Measurements from ENCODE around the gene TMPO. TPM values are rescaled to one million over a fixed set of nuclear protein-coding genes. Genes with fewer than 3 reads are reported as not detected.
"Not testable (repeated sequence)": the region's sequence is repeated elsewhere in the genome, so short reads cannot be mapped to it uniquely, and the experiment has no call there.

Gene TMPO
- total RNA-seq, 2 donors from 2014 or later: 236 to 248 TPM

GRCh38 chr12:98574110-98574509 is 58.7 kb downstream of the TMPO start:
- Mint-ChIP-seq H3K4me3 (no peak overlapping the region), H3K27me3 (ENCODE audit: low read depth) (no peaks in the 10 kb centered on the region), H3K9me3 (peaks cover 0 to 2% of the 10 kb centered on the region in 2 donors), H3K36me3 (ENCODE audit: insufficient read depth in 2 of 2) (no peaks in the 10 kb centered on the region), H3K4me1 (ENCODE audit: low read depth) (no peaks in the 10 kb centered on the region), H3K27ac (no peak overlapping the region)
- ATAC-seq (replicated peaks in 1 of 2): no peak
- DNase-seq: no peak

GRCh38 chr12:98575013-98575412 is 59.6 kb downstream of the TMPO start:
- no peak overlapping the region for H3K4me3 Mint-ChIP-seq
- no peak for ATAC-seq (replicated peaks in 1 of 2)
- no peaks in the 10 kb centered on the region for H3K27me3 Mint-ChIP-seq (ENCODE audit: low read depth)
- H3K27ac Mint-ChIP-seq: no peak overlapping the region
- DNase-seq: no peak
- H3K9me3 Mint-ChIP-seq: peaks cover 0 to 2% of the 10 kb centered on the region in 2 donors
- no peaks in the 10 kb centered on the region for H3K36me3 Mint-ChIP-seq (ENCODE audit: insufficient read depth in 2 of 2)
- no peaks in the 10 kb centered on the region for H3K4me1 Mint-ChIP-seq (ENCODE audit: low read depth)

DNA sequence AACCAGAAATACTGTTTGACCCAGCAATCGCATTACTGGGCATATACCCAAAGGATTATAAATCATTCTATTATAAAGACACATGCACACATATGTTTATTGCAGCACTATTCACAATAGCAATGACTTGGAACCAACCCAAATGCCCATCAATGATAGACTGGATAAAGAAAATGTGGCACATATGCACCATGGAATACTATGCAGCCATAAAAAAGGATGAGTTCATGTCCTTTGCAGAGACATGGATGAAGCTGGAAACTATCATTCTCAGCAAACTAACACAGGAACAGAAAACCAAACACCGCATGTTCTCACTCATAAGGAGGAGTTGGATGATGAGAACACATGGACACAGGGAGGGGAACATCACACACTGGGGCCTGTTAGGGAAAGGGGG is 61.4 kb downstream of the TMPO start:
- H3K36me3 Mint-ChIP-seq (ENCODE audit: insufficient read depth in 2 of 2); ATAC-seq (replicated peaks in 1 of 2); H3K27ac Mint-ChIP-seq; H3K4me1 Mint-ChIP-seq (ENCODE audit: low read depth); H3K9me3 Mint-ChIP-seq; H3K4me3 Mint-ChIP-seq; DNase-seq; H3K27me3 Mint-ChIP-seq (ENCODE audit: low read depth): not testable (repeated sequence)

DNA sequence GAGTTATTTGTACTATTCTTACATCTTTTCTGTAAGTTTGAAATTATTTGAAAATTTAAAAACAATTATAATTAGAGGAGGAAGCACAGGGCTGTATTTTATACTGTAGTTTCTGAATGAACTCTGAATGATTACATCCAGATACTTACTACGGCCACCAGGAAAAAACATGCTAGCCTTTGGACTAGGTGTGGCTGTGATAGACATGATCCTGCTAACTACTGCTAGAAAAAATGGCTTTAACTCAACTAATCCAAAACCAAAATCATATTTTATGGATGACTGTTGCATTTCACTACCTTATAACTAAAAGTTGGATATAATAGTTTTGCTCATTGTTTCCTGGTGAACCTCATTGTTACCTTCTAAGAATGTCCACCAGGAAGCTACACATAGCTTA is 63.0 kb downstream of the TMPO start:
- Mint-ChIP-seq H3K36me3 (ENCODE audit: insufficient read depth in 2 of 2) (no peaks in the 10 kb centered on the region), H3K27me3 (ENCODE audit: low read depth) (no peaks in the 10 kb centered on the region), H3K4me3 (no peak overlapping the region), H3K4me1 (ENCODE audit: low read depth) (no peaks in the 10 kb centered on the region), H3K27ac (no peak overlapping the region), H3K9me3 (peaks cover 0 to 2% of the 10 kb centered on the region in 2 donors)
- no peak for ATAC-seq (replicated peaks in 1 of 2)
- no peak for DNase-seq

DNA sequence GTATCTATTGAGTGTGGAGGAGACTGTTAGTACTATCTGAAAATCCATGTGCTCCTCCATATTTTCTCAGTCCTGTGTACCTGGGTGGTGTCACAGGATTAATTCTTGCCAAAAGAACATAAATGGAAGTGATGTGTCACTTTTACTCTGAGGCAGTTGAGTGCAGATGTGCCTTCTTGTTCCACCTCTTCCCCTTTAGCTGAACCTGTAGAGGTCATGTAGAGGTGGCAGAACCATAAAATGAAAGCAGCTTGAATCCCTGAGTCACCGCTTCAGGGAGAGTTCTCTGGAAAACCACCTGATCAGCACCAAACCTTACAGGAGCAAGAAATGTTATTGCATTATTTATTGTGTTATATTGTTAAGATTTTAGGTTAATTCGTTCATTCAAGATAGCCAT is 63.4 kb downstream of the TMPO start:
- Mint-ChIP-seq H3K4me3 (no peak overlapping the region), H3K9me3 (peaks cover 0 to 2% of the 10 kb centered on the region in 2 donors), H3K27me3 (ENCODE audit: low read depth) (no peaks in the 10 kb centered on the region), H3K4me1 (ENCODE audit: low read depth) (no peaks in the 10 kb centered on the region), H3K27ac (no peak overlapping the region), H3K36me3 (ENCODE audit: insufficient read depth in 2 of 2) (no peaks in the 10 kb centered on the region)
- no peak for DNase-seq
- ATAC-seq (replicated peaks in 1 of 2): peak in 1 of 2 donors; percentile 36

GRCh38 chr12:98579347-98579746 is 64.0 kb downstream of the TMPO start:
- ATAC-seq (replicated peaks in 1 of 2) (no peak), DNase-seq (no peak)
- Mint-ChIP-seq H3K4me3 (no peak overlapping the region), H3K27me3 (ENCODE audit: low read depth) (no peaks in the 10 kb centered on the region), H3K9me3 (peaks cover 0 to 2% of the 10 kb centered on the region in 2 donors), H3K27ac (no peak overlapping the region), H3K36me3 (ENCODE audit: insufficient read depth in 2 of 2) (no peaks in the 10 kb centered on the region), H3K4me1 (ENCODE audit: low read depth) (no peaks in the 10 kb centered on the region)

DNA sequence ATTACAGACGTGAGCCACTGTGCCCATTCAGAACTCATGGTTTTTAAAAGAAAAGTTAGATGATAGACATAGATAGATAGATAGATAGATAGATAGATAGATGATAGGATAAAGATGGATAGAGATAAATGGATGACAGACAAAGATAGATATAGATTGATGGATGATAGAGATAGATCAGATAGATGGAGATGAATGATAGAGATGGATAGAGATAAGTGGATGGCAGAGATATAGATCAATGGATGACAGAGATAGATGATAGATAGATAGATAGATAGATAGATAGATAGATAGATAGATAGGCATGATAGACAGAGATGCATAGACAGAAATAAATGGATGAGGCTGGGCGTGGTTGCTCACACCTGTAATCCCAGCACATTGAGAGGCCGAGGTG is 64.4 kb downstream of the TMPO start:
- ATAC-seq (replicated peaks in 1 of 2): no peak
- no peaks in the 10 kb centered on the region for H3K36me3 Mint-ChIP-seq (ENCODE audit: insufficient read depth in 2 of 2)
- no peaks in the 10 kb centered on the region for H3K27me3 Mint-ChIP-seq (ENCODE audit: low read depth)
- no peak overlapping the region for H3K4me3 Mint-ChIP-seq
- peaks cover 0 to 2% of the 10 kb centered on the region in 2 donors for H3K9me3 Mint-ChIP-seq
- no peak for DNase-seq
- no peaks in the 10 kb centered on the region for H3K4me1 Mint-ChIP-seq (ENCODE audit: low read depth)
- H3K27ac Mint-ChIP-seq: peak overlapping the region; percentile 1

DNA sequence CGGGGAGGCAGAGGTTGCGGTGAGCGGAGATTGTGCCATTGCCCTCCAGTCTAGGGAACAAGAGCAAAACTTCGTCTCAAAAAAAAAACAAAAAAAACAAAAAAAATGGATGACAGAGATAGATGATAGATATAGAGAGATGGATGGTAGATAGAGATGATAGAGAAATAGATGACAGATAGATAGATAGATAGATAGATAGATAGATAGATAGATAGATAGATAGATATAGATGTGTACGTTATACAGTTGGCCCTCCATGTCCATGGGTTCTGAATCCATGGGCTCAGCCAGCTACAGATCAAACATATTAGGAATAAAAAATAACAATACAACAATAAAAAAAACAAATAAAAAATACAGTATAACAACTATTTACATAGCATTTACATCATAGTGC is 65.3 kb downstream of the TMPO start:
- Mint-ChIP-seq H3K9me3 (peaks cover 0 to 2% of the 10 kb centered on the region in 2 donors), H3K27ac (no peak overlapping the region), H3K4me1 (ENCODE audit: low read depth) (no peaks in the 10 kb centered on the region), H3K27me3 (ENCODE audit: low read depth) (no peaks in the 10 kb centered on the region), H3K4me3 (no peak overlapping the region), H3K36me3 (ENCODE audit: insufficient read depth in 2 of 2) (no peaks in the 10 kb centered on the region)
- ATAC-seq (replicated peaks in 1 of 2) (no peak), DNase-seq (no peak)

GRCh38 chr12:98581101-98581500 is 65.7 kb downstream of the TMPO start:
- Mint-ChIP-seq H3K4me1 (ENCODE audit: low read depth) (no peaks in the 10 kb centered on the region), H3K27ac (no peak overlapping the region), H3K27me3 (ENCODE audit: low read depth) (no peaks in the 10 kb centered on the region), H3K9me3 (peaks cover 0 to 2% of the 10 kb centered on the region in 2 donors), H3K4me3 (no peak overlapping the region), H3K36me3 (ENCODE audit: insufficient read depth in 2 of 2) (no peaks in the 10 kb centered on the region)
- DNase-seq: no peak
- ATAC-seq (replicated peaks in 1 of 2): no peak

- Mint-ChIP-seq H3K27me3 (ENCODE audit: low read depth) (no peaks in the 10 kb centered on the region), H3K9me3 (no peaks in the 10 kb centered on the region), H3K4me1 (ENCODE audit: low read depth) (no peaks in the 10 kb centered on the region), H3K4me3 (no peak overlapping the region), H3K27ac (no peak overlapping the region), H3K36me3 (ENCODE audit: insufficient read depth in 2 of 2) (no peaks in the 10 kb centered on the region)
- ATAC-seq (replicated peaks in 1 of 2) (no peak), DNase-seq (no peak)
Measured at GRCh38 chr12:98582093-98582492, 66.7 kb downstream of the TMPO start.

GRCh38 chr12:98587084-98587483 is 71.7 kb downstream of the TMPO start:
- H3K9me3 Mint-ChIP-seq: no peaks in the 10 kb centered on the region
- DNase-seq: no peak
- no peaks in the 10 kb centered on the region for H3K27me3 Mint-ChIP-seq (ENCODE audit: low read depth)
- H3K36me3 Mint-ChIP-seq (ENCODE audit: insufficient read depth in 2 of 2): no peaks in the 10 kb centered on the region
- no peak overlapping the region for H3K27ac Mint-ChIP-seq
- no peak for ATAC-seq (replicated peaks in 1 of 2)
- no peak overlapping the region for H3K4me3 Mint-ChIP-seq
- no peaks in the 10 kb centered on the region for H3K4me1 Mint-ChIP-seq (ENCODE audit: low read depth)

- H3K4me1 Mint-ChIP-seq (ENCODE audit: low read depth): peaks cover 23% of the 10 kb centered on the region
- peak overlapping the region; percentile 10 for H3K27ac Mint-ChIP-seq
- H3K27me3 Mint-ChIP-seq (ENCODE audit: low read depth): no peaks in the 10 kb centered on the region
- H3K9me3 Mint-ChIP-seq: no peaks in the 10 kb centered on the region
- H3K36me3 Mint-ChIP-seq (ENCODE audit: insufficient read depth in 2 of 2): peaks cover 12 to 19% of the 10 kb centered on the region in 2 donors
- H3K4me3 Mint-ChIP-seq: peak overlapping the region in 1 of 2 donors; percentile 27
- DNase-seq (no peak), ATAC-seq (replicated peaks in 1 of 2) (no peak)
Measured at GRCh38 chr12:98591209-98591608, 75.8 kb downstream of the TMPO start.

DNA sequence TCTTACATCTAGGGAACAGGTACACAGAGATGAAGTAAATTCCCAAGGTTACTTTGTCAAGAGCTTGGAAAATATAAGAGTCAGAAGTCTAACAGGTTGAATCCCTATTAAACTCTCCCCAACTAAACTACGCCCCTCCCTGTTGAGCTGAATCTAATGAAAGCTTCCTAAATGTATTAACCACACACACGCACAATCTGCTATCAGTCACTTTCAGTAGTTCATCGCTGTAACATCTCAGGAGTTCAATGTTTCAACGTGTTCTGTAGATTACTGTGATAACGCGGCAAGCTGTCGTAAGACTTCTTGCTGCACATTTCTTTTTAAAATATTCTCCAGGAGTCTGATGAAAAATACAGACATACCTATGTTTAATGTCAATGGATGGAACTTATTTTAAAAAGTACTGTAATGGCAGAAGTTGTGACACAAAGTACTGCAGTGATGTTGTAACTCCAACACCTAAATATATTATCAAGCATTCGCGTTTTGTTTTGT is 77.5 kb downstream of the TMPO start:
- peak overlapping the region; percentile 98 for H3K27ac Mint-ChIP-seq
- DNase-seq: no peak
- H3K27me3 Mint-ChIP-seq (ENCODE audit: low read depth): no peaks in the 10 kb centered on the region
- no peaks in the 10 kb centered on the region for H3K9me3 Mint-ChIP-seq
- H3K36me3 Mint-ChIP-seq (ENCODE audit: insufficient read depth in 2 of 2): peaks cover 12 to 29% of the 10 kb centered on the region in 2 donors
- ATAC-seq (replicated peaks in 1 of 2): peak; percentile 3
- peak overlapping the region; percentile 91 to 99 for H3K4me3 Mint-ChIP-seq
- H3K4me1 Mint-ChIP-seq (ENCODE audit: low read depth): peaks cover 29% of the 10 kb centered on the region

DNA sequence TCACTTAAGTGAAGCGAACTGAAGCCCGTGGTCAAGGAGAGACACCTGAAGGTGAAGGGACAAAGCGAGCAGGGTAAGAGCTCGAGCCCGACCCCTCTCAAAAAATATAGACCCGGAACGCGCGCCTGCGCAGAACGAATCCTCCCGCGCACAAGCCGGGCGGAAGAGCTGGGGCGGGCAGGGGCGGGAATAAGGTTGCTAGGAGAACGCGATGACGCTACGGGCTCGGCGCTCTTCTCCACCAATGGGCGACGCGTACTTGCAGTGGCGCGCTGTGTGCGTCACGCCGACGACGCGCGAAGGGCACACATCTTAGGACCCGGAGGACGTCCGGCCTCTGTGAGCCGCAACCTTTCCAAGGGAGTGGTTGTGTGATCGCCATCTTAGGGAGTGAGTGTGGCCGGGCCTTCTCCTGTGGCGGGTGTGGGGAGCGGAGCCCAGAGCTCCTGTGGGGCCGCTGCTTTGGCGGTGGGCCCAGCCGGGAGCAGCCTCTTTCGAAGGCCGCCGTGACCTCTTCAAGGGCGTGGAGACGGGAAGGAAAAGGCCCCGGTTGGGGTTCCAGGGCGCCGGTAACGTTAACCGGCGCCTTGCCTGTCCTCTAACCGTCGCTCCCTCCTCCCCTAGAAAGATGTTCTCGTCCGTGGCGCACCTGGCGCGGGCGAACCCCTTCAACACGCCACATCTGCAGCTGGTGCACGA is 78.1 kb downstream of the TMPO start, which contains the start of gene SLC25A3:
SLC25A3 (plus strand) TSS at position 336 of the 699 bp plus-strand sequence; CDS start at position 629, 293 bp downstream.
- peaks cover 31% of the 10 kb centered on the region for H3K4me1 Mint-ChIP-seq (ENCODE audit: low read depth)
- H3K36me3 Mint-ChIP-seq (ENCODE audit: insufficient read depth in 2 of 2): peaks cover 12 to 35% of the 10 kb centered on the region in 2 donors
- DNase-seq (peak; percentile 92 to 93), ATAC-seq (replicated peaks in 1 of 2) (peak; percentile 96)
- peak within 1 kb of the TSS; percentile 91 to 99 for H3K4me3 Mint-ChIP-seq
- no peaks in the 10 kb centered on the region for H3K27me3 Mint-ChIP-seq (ENCODE audit: low read depth)
- peak within 1 kb of the TSS; percentile 99 for H3K27ac Mint-ChIP-seq
- no peaks in the 10 kb centered on the region for H3K9me3 Mint-ChIP-seq
